IMR-90 (cell line): ENCODE measurements around the gene PHOX2A. TPM values are rescaled to one million over a fixed set of nuclear protein-coding genes. Genes with fewer than 3 reads are reported as not detected.

Experiments
- ATAC-seq: fragments of 200-7000 bp; cut with Tn5 transposase; 2 replicates; pipeline ENCODE4 v1.9.1; 2020; ENCODE audit warnings: low read depth, mild to moderate bottlenecking, moderate library complexity
- BruUV-seq: library from RNA; stranded (reverse); fragments of 400-500 nt; replicated peaks from 2 replicates; lab custom pipeline; 2021; lab: Mats Ljungman, UMichigan
- CTCF ChIA-PET: fragments of 300-600 bp; formaldehyde crosslinking; extraction: SDS; loops from one replicate; lab custom pipeline; 2021; ENCODE audit warnings: antibody characterized with exemption; lab: Yijun Ruan, JAX
- POLR2A ChIA-PET: fragments of 300-600 bp; sonication (Branson Sonifier 250); formaldehyde crosslinking; loops from one replicate; lab custom pipeline; 2022; ENCODE audit warnings: antibody characterized with exemption; ENCODE audit not compliant: unreplicated experiment; lab: Charles Lee
- DNase-seq: peaks from one replicate; pipeline ENCODE4 v3.0.0; 2013
- H2AFZ ChIP-seq: replicated peaks from 2 replicates; pipeline ENCODE3; 2013; ENCODE audit warnings: low read length, mild to moderate bottlenecking; ENCODE audit not compliant: poor library complexity
- H2AK5ac ChIP-seq: 2 replicates; pipeline ENCODE4 v1.6.1; 2013; ENCODE audit warnings: low read depth, low read length, inconsistent platforms
- H2AK9ac ChIP-seq: replicated peaks from 2 replicates; pipeline ENCODE3; 2013; ENCODE audit warnings: mild to moderate bottlenecking, low read depth, low read length, moderate library complexity; ENCODE audit not compliant: poor library complexity
- H2BK120ac ChIP-seq: 2 replicates; pipeline ENCODE4 v1.6.1; 2013; ENCODE audit warnings: low read depth, low read length, inconsistent platforms
- H2BK15ac ChIP-seq: 3 replicates; pipeline ENCODE4 v1.6.1; 2013; ENCODE audit warnings: low read depth, low read length, inconsistent platforms
- H2BK20ac ChIP-seq: 2 replicates; pipeline ENCODE4 v1.6.1; 2013; ENCODE audit warnings: low read depth, mild to moderate bottlenecking, inconsistent platforms, low read length, moderate library complexity
- H2BK5ac ChIP-seq: 2 replicates; pipeline ENCODE4 v1.6.1; 2013; ENCODE audit warnings: mild to moderate bottlenecking, low read depth, low read length, inconsistent platforms; ENCODE audit not compliant: poor library complexity, severe bottlenecking
- H3K14ac ChIP-seq: replicated peaks from 2 replicates; pipeline ENCODE4 v1.6.1; 2013; ENCODE audit warnings: low read depth, low read length, inconsistent platforms
- H3K18ac ChIP-seq: 2 replicates; pipeline ENCODE4 v1.6.1; 2013; ENCODE audit warnings: low read depth, low read length, control low read depth
- H3K23ac ChIP-seq: 2 replicates; pipeline ENCODE4 v1.6.1; 2013; ENCODE audit warnings: low read depth, low read length, inconsistent platforms
- H3K27ac ChIP-seq: 2 replicates; pipeline ENCODE4 v1.5.1; 2013; ENCODE audit warnings: mild to moderate bottlenecking, control low read depth, low read length; ENCODE audit not compliant: insufficient read depth
- H3K27me3 ChIP-seq: 2 replicates; pipeline ENCODE4 v1.6.1; 2013; ENCODE audit warnings: low read length; ENCODE audit not compliant: control insufficient read depth, insufficient read depth
- H3K36me3 ChIP-seq: 2 replicates; pipeline ENCODE4 v1.6.1; 2013; ENCODE audit warnings: low read length, mixed read lengths; ENCODE audit not compliant: control insufficient read depth, insufficient read depth
- H3K4ac ChIP-seq: 2 replicates; pipeline ENCODE4 v1.6.1; 2013; ENCODE audit warnings: low read depth, low read length, inconsistent platforms
- H3K4me1 ChIP-seq: 2 replicates; pipeline ENCODE4 v1.6.1; 2013; ENCODE audit warnings: low read length, mixed read lengths; ENCODE audit not compliant: control insufficient read depth, insufficient read depth
- H3K4me2 ChIP-seq: 2 replicates; pipeline ENCODE4 v1.6.1; 2013; ENCODE audit warnings: low read depth, mild to moderate bottlenecking, control low read depth, low read length, moderate library complexity
- H3K4me3 ChIP-seq: 2 replicates; pipeline ENCODE4 v1.5.1; 2013; ENCODE audit warnings: low read depth, mild to moderate bottlenecking, control low read depth, low read length, moderate library complexity; ENCODE audit not compliant: insufficient read depth
- H3K56ac ChIP-seq: 2 replicates; pipeline ENCODE4 v1.6.1; 2013; ENCODE audit warnings: low read length, inconsistent platforms; ENCODE audit not compliant: insufficient read depth; ENCODE audit errors: extremely low read depth
- H3K79me1 ChIP-seq, 2 experiments: 2 replicates each; pipeline ENCODE4 v1.6.1; 2013; ENCODE audit warnings: low read length in 2 of 2, inconsistent platforms in 1 of 2, low read depth in 1 of 2
- H3K9ac ChIP-seq: 2 replicates; pipeline ENCODE4 v1.6.1; 2013; ENCODE audit warnings: low read depth, low read length, control low read depth
- H3K9me1 ChIP-seq: 2 replicates; pipeline ENCODE4 v1.6.1; 2013; ENCODE audit warnings: low read length, inconsistent platforms; ENCODE audit not compliant: insufficient read depth
- H3K9me3 ChIP-seq: 2 replicates; pipeline ENCODE4 v1.6.1; 2013; ENCODE audit warnings: low read length; ENCODE audit not compliant: control insufficient read depth, insufficient read depth
- H4K20me1 ChIP-seq: 2 replicates; pipeline ENCODE4 v1.6.1; 2013; ENCODE audit warnings: low read length, inconsistent platforms; ENCODE audit not compliant: insufficient read depth
- H4K5ac ChIP-seq: 2 replicates; pipeline ENCODE4 v1.6.1; 2013; ENCODE audit warnings: mild to moderate bottlenecking, low read depth, low read length, control low read depth
- H4K8ac ChIP-seq, 2 experiments: 2 replicates each; pipeline ENCODE4 v1.6.1; 2013; ENCODE audit warnings: low read depth in 2 of 2, low read length in 2 of 2, control low read depth in 1 of 2, inconsistent platforms in 1 of 2
- H4K91ac ChIP-seq: 2 replicates; pipeline ENCODE4 v1.6.1; 2013; ENCODE audit warnings: low read depth, low read length, inconsistent platforms; ENCODE audit not compliant: insufficient read depth
- FOS ChIP-seq: fragments of 150-350 bp; IDR thresholded peaks from 2 replicates; pipeline ENCODE4 v1.6.1; 2016; ENCODE audit warnings: low read depth, low read length
- MAZ ChIP-seq: IDR thresholded peaks from 2 replicates; pipeline ENCODE4 v1.6.1; 2012; ENCODE audit warnings: low read depth, mild to moderate bottlenecking, low read length, improper control_type of control experiment, moderate library complexity, borderline replicate concordance
- MXI1 ChIP-seq: IDR thresholded peaks from 2 replicates; pipeline ENCODE4 v1.6.1; 2012; ENCODE audit warnings: low read depth, mild to moderate bottlenecking, low read length, moderate library complexity, borderline replicate concordance
- NFE2L2 ChIP-seq: fragments of 150-350 bp; IDR thresholded peaks from 2 replicates; pipeline ENCODE4 v1.6.1; 2016; ENCODE audit warnings: low read depth, mild to moderate bottlenecking, low read length
- RAD21 ChIP-seq: IDR thresholded peaks from 2 replicates; pipeline ENCODE4 v1.6.1; 2012; ENCODE audit warnings: low read length, improper control_type of control experiment
- SMC3 ChIP-seq: fragments of 150-350 bp; IDR thresholded peaks from 2 replicates; pipeline ENCODE4 v1.6.1; 2016; ENCODE audit warnings: low read depth, mild to moderate bottlenecking, antibody characterized with exemption, low read length, moderate library complexity
- WGBS, 2 experiments: methylation state at CpG; one replicate each; pipeline versions ENCODE4 v1.1.5 to v1.1.7; 2013; ENCODE audit warnings: missing lambda C conversion rate in 2 of 2; ENCODE audit not compliant: insufficient read length in 1 of 2; ENCODE audit errors: extremely low coverage in 2 of 2; 5-methylcytosine and 5-hydroxymethylcytosine counted together
- dilution Hi-C: fragments of 300-500 bp; cut with HindIII; formaldehyde crosslinking; loops from one replicate; pipeline ENCODE4 v1.14.3; 2018; ENCODE audit warnings: low sequenced_read_pairs; ENCODE audit not compliant: unreplicated experiment
- in situ Hi-C: fragments of 300-500 bp; cut with MboI; formaldehyde crosslinking; loops from 3 replicates; pipeline ENCODE4 v1.14.3; 2019; ENCODE audit warnings: low sequenced_read_pairs, inconsistent platforms, mixed read lengths
- intact Hi-C: fragments of 100-400 bp; cut with micrococcal nuclease; formaldehyde crosslinking; loops from 2 replicates; pipeline ENCODE4 v1.10.0; 2022
- polyA plus RNA-seq, 3 experiments: library from polyadenylated mRNA; depleted of rRNA; stranded (reverse); fragments of >200 nt; gene quantifications; 2 replicates each; pipeline ENCODE4 v1.2.3, GENCODE V29; 2012; ENCODE audit warnings: low replicate concordance in 1 of 3
- total RNA-seq: library from RNA; depleted of rRNA; stranded (reverse); fragments of >200 nt; gene quantifications from 2 replicates; pipeline ENCODE4 v1.2.3, GENCODE V29; 2012
- TF ChIP-seq, protein P1 (sequence below): conservative IDR thresholded peaks from 2 replicates; pipeline ENCODE4 v1.5.1; 2012; ENCODE audit warnings: mild to moderate bottlenecking, low read depth, low read length, improper control_type of control experiment
- TF ChIP-seq, protein P2 (sequence below): fragments of 150-350 bp; IDR thresholded peaks from 2 replicates; pipeline ENCODE4 v1.6.1; 2016; ENCODE audit warnings: low read depth, mild to moderate bottlenecking, low read length, moderate library complexity, borderline replicate concordance

Gene PHOX2A
- total and polyA plus RNA-seq, 2 of the 4 experiments (the other 2 are of a cell fraction) = not detected

DNA sequence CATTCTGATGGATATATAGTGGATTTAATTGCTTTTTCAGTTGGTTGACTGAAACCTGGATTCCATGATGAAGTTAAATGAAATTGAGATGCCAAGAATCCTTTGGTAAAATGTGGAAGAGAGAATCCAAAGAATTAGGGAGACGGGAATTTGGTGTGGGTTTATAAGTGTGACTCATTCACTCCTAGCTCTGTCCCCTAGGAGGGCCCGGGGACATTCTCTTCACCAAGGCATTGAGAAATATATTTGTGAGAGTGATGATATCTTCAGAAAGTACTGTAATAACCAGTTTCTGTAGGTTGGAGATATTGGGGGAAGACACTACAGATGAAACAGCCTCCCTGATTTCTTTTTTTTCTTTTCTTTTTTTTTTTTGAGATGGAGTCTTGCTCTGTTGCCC is 13.6 kb upstream of the PHOX2A start:
- DNase-seq = no peak
- ChIA-PET CTCF (no interaction called here), POLR2A (interaction anchor here (0.5 kb wide), 1 partner anchor 10 kb away, joined by 10 read pairs; no protein-coding TSS in a partner anchor)
- no peaks in the 10 kb centered on the region for H3K9me3 ChIP-seq
- no peak overlapping the region for H4K5ac ChIP-seq
- H3K4me1 ChIP-seq = no peaks in the 10 kb centered on the region
- H4K8ac ChIP-seq = no peak overlapping the region
- WGBS, 2 experiments = no CpG with 5 or more reads among the region's 2 CpGs
- no peaks in the 10 kb centered on the region for H3K9me1 ChIP-seq
- H3K4me2 ChIP-seq = no peak overlapping the region
- no peak overlapping the region for H3K9ac ChIP-seq
- no peak overlapping the region for H2BK120ac ChIP-seq
- TF ChIP-seq FOS (no peak), RAD21 (no peak), MAZ (no peak), NFE2L2 (no peak), SMC3 (no peak), MXI1 (no peak)
- TF ChIP-seq, protein P1, sequence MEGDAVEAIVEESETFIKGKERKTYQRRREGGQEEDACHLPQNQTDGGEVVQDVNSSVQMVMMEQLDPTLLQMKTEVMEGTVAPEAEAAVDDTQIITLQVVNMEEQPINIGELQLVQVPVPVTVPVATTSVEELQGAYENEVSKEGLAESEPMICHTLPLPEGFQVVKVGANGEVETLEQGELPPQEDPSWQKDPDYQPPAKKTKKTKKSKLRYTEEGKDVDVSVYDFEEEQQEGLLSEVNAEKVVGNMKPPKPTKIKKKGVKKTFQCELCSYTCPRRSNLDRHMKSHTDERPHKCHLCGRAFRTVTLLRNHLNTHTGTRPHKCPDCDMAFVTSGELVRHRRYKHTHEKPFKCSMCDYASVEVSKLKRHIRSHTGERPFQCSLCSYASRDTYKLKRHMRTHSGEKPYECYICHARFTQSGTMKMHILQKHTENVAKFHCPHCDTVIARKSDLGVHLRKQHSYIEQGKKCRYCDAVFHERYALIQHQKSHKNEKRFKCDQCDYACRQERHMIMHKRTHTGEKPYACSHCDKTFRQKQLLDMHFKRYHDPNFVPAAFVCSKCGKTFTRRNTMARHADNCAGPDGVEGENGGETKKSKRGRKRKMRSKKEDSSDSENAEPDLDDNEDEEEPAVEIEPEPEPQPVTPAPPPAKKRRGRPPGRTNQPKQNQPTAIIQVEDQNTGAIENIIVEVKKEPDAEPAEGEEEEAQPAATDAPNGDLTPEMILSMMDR = no peak
- TF ChIP-seq, protein P2, sequence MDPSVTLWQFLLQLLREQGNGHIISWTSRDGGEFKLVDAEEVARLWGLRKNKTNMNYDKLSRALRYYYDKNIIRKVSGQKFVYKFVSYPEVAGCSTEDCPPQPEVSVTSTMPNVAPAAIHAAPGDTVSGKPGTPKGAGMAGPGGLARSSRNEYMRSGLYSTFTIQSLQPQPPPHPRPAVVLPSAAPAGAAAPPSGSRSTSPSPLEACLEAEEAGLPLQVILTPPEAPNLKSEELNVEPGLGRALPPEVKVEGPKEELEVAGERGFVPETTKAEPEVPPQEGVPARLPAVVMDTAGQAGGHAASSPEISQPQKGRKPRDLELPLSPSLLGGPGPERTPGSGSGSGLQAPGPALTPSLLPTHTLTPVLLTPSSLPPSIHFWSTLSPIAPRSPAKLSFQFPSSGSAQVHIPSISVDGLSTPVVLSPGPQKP = no peak
- dilution Hi-C loops = no loop called here
- no TSS peak for BruUV-seq
- H2AFZ ChIP-seq = no peak overlapping the region
- no peak overlapping the region for H3K27ac ChIP-seq
- H3K23ac ChIP-seq = no peak overlapping the region
- no peaks in the 10 kb centered on the region for H3K79me1 ChIP-seq
- H3K4me3 ChIP-seq = no peak overlapping the region
- H2BK20ac ChIP-seq = no peak overlapping the region
- in situ Hi-C loops = no loop called here
- peaks cover 44% of the 10 kb centered on the region for H3K27me3 ChIP-seq
- H3K56ac ChIP-seq = no peak overlapping the region
- H2BK5ac ChIP-seq = no peak overlapping the region
- no peak overlapping the region for H3K18ac ChIP-seq
- no peak overlapping the region for H2AK5ac ChIP-seq
- no peaks in the 10 kb centered on the region for H3K36me3 ChIP-seq
- ATAC-seq = no peak
- H3K4ac ChIP-seq = no peak overlapping the region
- H3K14ac ChIP-seq = no peak overlapping the region
- no peak overlapping the region for H4K91ac ChIP-seq
- H4K20me1 ChIP-seq = no peaks in the 10 kb centered on the region
- no peak overlapping the region for H2BK15ac ChIP-seq
- intact Hi-C loops = no loop called here
- no peak overlapping the region for H2AK9ac ChIP-seq
